Panc1 (cell line): ENCODE results near the gene ABCA7. TPM values are rescaled to one million over a fixed set of nuclear protein-coding genes. Genes with fewer than 3 reads are reported as not detected.

Experiments
- ATAC-seq: fragments of 200-7000 bp; cut with Tn5 transposase; 2 replicates; pipeline ENCODE4 v1.9.1; 2020; ENCODE audit warnings: mild to moderate bottlenecking, moderate library complexity
- BruUV-seq: library from RNA; stranded (reverse); fragments of 400-500 nt; replicated peaks from 2 replicates; lab custom pipeline; 2021; lab: Mats Ljungman, UMichigan
- CTCF ChIA-PET: fragments of 300-600 bp; sonication (Branson Sonifier 250); formaldehyde crosslinking; loops from one replicate; lab custom pipeline; 2022; ENCODE audit warnings: antibody characterized with exemption; lab: Charles Lee
- POLR2A ChIA-PET: fragments of 300-600 bp; sonication (Branson Sonifier 250); formaldehyde crosslinking; loops from one replicate; lab custom pipeline; 2022; ENCODE audit warnings: antibody characterized with exemption; lab: Charles Lee
- DNase-seq: peaks from one replicate; pipeline ENCODE4 v3.0.0-alpha.2; 2010; ENCODE audit warnings: low read depth, low spot score
- H3K27ac ChIP-seq: 2 replicates; pipeline ENCODE4 v1.5.1; 2011; ENCODE audit warnings: mild to moderate bottlenecking, low read length, inconsistent platforms
- H3K27me3 ChIP-seq: fragments of 200-500 bp; sonication (Bioruptor generic); 2 replicates; pipeline ENCODE4 v1.6.0; 2014; ENCODE audit warnings: low read length, inconsistent platforms; ENCODE audit not compliant: control insufficient read depth, insufficient read depth
- H3K36me3 ChIP-seq: fragments of 200-500 bp; sonication (Bioruptor generic); 2 replicates; pipeline ENCODE4 v1.5.1; 2014; ENCODE audit warnings: inconsistent platforms, mild to moderate bottlenecking, low read length, moderate library complexity; ENCODE audit not compliant: control insufficient read depth, insufficient read depth
- H3K4me1 ChIP-seq: 2 replicates; pipeline ENCODE4 v1.5.1; 2011; ENCODE audit warnings: inconsistent platforms, mild to moderate bottlenecking, low read length, moderate library complexity; ENCODE audit not compliant: control insufficient read depth, insufficient read depth
- H3K4me3 ChIP-seq, 2 experiments: 2 replicates each; pipeline ENCODE4 v1.5.1; 2011 to 2012; ENCODE audit warnings: low read depth in 2 of 2, low read length in 2 of 2, mild to moderate bottlenecking in 2 of 2, inconsistent platforms in 1 of 2, moderate library complexity in 1 of 2
- H3K9me3 ChIP-seq: fragments of 200-500 bp; sonication (Bioruptor generic); 2 replicates; pipeline ENCODE4 v1.5.1; 2014; ENCODE audit warnings: low read depth, mild to moderate bottlenecking, inconsistent platforms, low read length, moderate library complexity; ENCODE audit not compliant: control insufficient read depth, insufficient read depth
- CTCF ChIP-seq: fragments of 450-650 bp; IDR thresholded peaks from 2 replicates; pipeline ENCODE4 v1.5.1; 2017; ENCODE audit warnings: mild to moderate bottlenecking
- POLR2AphosphoS5 ChIP-seq: IDR thresholded peaks from 2 replicates; pipeline ENCODE4 v1.6.1; 2012; ENCODE audit warnings: mild to moderate bottlenecking, low read depth, low read length, moderate library complexity
- SIN3A ChIP-seq: IDR thresholded peaks from 2 replicates; pipeline ENCODE4 v1.6.1; 2012; ENCODE audit warnings: low read depth, mild to moderate bottlenecking, low read length, moderate library complexity, borderline replicate concordance; ENCODE audit not compliant: insufficient read depth
- TCF7L2 ChIP-seq: IDR thresholded peaks from 2 replicates; pipeline ENCODE4 v1.6.1; 2011; ENCODE audit warnings: mild to moderate bottlenecking, low read depth, low read length, inconsistent platforms
- in situ Hi-C: cut with HindIII; loops from 2 replicates; pipeline ENCODE4 v1.10.0; 2016; ENCODE audit warnings: low sequenced_read_pairs, low pct_unique_long_range_greater_than_20kb
- intact Hi-C: fragments of 100-400 bp; cut with micrococcal nuclease; formaldehyde crosslinking; loops from one replicate; pipeline ENCODE4 v1.10.0; 2022; ENCODE audit not compliant: unreplicated experiment
- total RNA-seq: library from RNA; stranded (reverse); gene quantifications from one replicate; pipeline ENCODE4 v1.2.1, GENCODE V29; 2021; ENCODE audit not compliant: unreplicated experiment
- TF ChIP-seq, protein P1 (sequence below), 2 experiments: IDR thresholded peaks; 2 replicates each; pipeline ENCODE4 v1.6.1; 2011 to 2012; ENCODE audit warnings: low read depth in 2 of 2, control low read depth in 1 of 2, low read length in 1 of 2, mild to moderate bottlenecking in 1 of 2, moderate library complexity in 1 of 2; ENCODE audit not compliant: insufficient read depth in 1 of 2

ABCA7 gene
- total RNA-seq, 1 experiment from 2014 or later = 47.5 TPM

- no TSS peak for BruUV-seq
- Histone ChIP-seq H3K9me3 (no peaks in the 10 kb centered on the region), H3K27me3 (no peaks in the 10 kb centered on the region), H3K4me1 (peaks cover 8% of the 10 kb centered on the region), H3K27ac (no peak overlapping the region), H3K4me3 (no peak overlapping the region), H3K36me3 (peaks cover 5% of the 10 kb centered on the region; the same call in 1 of the 2 replicates)
- TF ChIP-seq SIN3A (no peak), TCF7L2 (no peak), CTCF (no peak), POLR2AphosphoS5 (no peak)
- TF ChIP-seq, protein P1, sequence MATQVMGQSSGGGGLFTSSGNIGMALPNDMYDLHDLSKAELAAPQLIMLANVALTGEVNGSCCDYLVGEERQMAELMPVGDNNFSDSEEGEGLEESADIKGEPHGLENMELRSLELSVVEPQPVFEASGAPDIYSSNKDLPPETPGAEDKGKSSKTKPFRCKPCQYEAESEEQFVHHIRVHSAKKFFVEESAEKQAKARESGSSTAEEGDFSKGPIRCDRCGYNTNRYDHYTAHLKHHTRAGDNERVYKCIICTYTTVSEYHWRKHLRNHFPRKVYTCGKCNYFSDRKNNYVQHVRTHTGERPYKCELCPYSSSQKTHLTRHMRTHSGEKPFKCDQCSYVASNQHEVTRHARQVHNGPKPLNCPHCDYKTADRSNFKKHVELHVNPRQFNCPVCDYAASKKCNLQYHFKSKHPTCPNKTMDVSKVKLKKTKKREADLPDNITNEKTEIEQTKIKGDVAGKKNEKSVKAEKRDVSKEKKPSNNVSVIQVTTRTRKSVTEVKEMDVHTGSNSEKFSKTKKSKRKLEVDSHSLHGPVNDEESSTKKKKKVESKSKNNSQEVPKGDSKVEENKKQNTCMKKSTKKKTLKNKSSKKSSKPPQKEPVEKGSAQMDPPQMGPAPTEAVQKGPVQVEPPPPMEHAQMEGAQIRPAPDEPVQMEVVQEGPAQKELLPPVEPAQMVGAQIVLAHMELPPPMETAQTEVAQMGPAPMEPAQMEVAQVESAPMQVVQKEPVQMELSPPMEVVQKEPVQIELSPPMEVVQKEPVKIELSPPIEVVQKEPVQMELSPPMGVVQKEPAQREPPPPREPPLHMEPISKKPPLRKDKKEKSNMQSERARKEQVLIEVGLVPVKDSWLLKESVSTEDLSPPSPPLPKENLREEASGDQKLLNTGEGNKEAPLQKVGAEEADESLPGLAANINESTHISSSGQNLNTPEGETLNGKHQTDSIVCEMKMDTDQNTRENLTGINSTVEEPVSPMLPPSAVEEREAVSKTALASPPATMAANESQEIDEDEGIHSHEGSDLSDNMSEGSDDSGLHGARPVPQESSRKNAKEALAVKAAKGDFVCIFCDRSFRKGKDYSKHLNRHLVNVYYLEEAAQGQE (IDR thresholded peaks at IDR 0.05; ENCODE audit: insufficient read depth in 1 of 2, low read depth in 2 of 2, low read length in 1 of 2) = no peak
- DNase-seq = no peak
- POLR2A ChIA-PET = no interaction called here
- intact Hi-C loops = no loop called here
- ATAC-seq = no peak
- CTCF ChIA-PET = no interaction called here
- in situ Hi-C loops = no loop called here
These were observed 7.5 kb upstream of the ABCA7 start for GRCh38 chr19:1032264-1032867.

GRCh38 chr19:1035998-1036621, 3.8 kb upstream of the ABCA7 start:
- no peak for ATAC-seq
- Histone ChIP-seq H3K9me3 (no peaks in the 10 kb centered on the region), H3K27me3 (no peaks in the 10 kb centered on the region), H3K4me1 (peaks cover 6% of the 10 kb centered on the region; the same call in 1 of the 2 replicates), H3K4me3 (no peak overlapping the region), H3K27ac (no peak overlapping the region), H3K36me3 (peaks cover 6% of the 10 kb centered on the region; the same call in 1 of the 2 replicates)
- in situ Hi-C loops = no loop called here
- DNase-seq = no peak
- CTCF ChIA-PET = no interaction called here
- intact Hi-C loops = no loop called here
- no TSS peak for BruUV-seq
- POLR2A ChIA-PET = interaction anchor here (0.6 kb wide), 1 partner anchor 12 kb away, joined by 5 read pairs; no protein-coding TSS in a partner anchor
- TF ChIP-seq CTCF (no peak), TCF7L2 (no peak), SIN3A (no peak), POLR2AphosphoS5 (no peak)
- TF ChIP-seq, protein P1 (IDR thresholded peaks at IDR 0.05; ENCODE audit: insufficient read depth in 1 of 2, low read depth in 2 of 2, low read length in 1 of 2) = no peak
